Activated CD8-positive, alpha-beta memory T cell treated with anti-CD3 and anti-CD28 coated beads for 4 hours (primary cell): ENCODE results near the gene RAPGEF1.
"Not testable (repeated sequence)": the region's sequence is repeated elsewhere in the genome, so short reads cannot be mapped to it uniquely, and the experiment has no call there.

Experiments
- DNase-seq, 2 donors: peaks; one replicate each; pipeline ENCODE4 v3.0.0-alpha.2; 2020; ENCODE audit warnings: low read depth in 2 of 2

RAPGEF1 gene

GRCh38 chr9:131690941-131691573 is 48.8 kb downstream of the RAPGEF1 start:
- no peak for DNase-seq

GRCh38 chr9:131690462-131690861 is 49.4 kb downstream of the RAPGEF1 start:
- DNase-seq: no peak

DNA sequence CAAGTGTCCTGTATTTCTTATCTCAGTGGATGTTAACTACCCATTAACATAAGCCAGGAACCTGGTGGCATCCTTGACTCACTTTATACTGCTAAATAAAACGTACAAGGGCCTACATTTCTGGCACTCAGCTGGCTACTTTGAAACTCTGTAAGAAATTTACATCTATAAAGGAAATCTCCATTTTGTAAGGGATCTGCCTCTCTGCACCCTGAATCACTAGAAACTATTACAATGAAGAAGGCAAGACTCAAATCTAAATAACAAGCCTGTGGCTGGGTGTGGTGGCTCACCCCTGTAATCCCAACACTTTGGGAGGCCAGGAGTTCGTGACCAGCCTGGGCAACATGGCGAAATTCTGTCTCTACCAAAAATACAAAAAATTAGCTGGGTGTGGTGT is 51.5 kb downstream of the RAPGEF1 start:
- DNase-seq: no peak

GRCh38 chr9:131685753-131686706 is 53.8 kb downstream of the RAPGEF1 start:
- no peak for DNase-seq

GRCh38 chr9:131683094-131683493 is 56.8 kb downstream of the RAPGEF1 start:
- DNase-seq: not testable (repeated sequence)

GRCh38 chr9:131682261-131682660 is 57.6 kb downstream of the RAPGEF1 start:
- DNase-seq: no peak

DNA sequence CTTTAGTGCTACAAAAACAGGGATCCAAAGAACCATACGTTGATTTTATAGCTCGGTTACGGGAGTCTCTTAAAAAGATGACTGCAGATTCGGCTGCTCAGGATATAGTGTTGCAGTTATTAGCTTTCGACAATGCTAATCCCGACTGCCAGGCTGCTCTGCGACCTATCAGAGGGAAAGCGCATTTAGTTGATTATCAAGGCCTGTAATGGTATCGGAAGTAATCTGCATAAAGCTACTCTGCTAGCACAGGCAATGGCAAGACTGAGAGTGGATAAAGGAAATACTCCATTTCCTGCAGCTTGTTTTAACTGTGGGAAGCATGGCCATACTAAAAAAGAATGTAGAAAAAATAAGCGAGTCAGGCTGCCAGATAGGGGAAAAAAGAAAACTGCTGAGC is 58.0 kb downstream of the RAPGEF1 start:
- not testable (repeated sequence) for DNase-seq

- DNase-seq: not testable (repeated sequence)
Measured at GRCh38 chr9:131681108-131681507, 58.8 kb downstream of the RAPGEF1 start.

DNA sequence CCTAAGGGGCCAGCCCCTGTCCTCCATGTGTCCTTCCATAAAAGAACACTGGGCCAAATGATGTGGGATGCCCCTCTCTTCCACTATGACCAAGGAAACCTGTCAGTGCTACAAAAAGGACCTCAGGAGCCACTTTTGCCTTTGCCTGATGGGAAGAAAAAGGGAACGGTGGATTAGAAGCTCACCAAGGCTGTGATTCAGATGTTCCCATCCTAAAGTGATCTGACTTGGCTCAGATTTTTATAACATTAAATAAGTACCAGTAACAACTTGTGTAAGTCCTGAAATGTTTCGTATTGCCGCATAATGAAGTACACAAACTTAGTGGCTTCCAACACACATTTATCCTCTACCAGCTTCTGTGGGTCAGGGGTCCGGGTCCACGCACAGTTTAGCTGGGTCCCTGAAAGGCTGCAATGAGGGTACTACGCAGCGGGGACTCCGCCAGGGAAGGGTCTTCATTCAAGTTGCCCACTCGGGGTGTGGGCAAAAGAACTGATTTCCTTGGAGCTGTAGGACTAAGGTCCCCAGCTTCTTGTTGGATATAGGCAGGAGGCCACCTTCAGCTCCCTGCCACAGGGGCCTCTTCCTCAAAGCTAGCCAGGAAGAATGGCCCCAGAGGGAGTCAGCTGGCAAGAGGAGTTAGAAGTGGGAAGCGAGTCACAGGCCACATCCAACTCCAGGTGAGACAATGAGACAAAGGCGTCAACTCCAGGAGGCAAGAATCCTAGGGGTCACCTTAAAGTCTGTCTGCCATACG is 60.4 kb downstream of the RAPGEF1 start:
- DNase-seq: no peak

GRCh38 chr9:131678499-131679111 is 61.3 kb downstream of the RAPGEF1 start:
- peak; percentile 65 to 77 for DNase-seq

GRCh38 chr9:131677444-131678180 is 62.3 kb downstream of the RAPGEF1 start:
- no peak for DNase-seq

DNA sequence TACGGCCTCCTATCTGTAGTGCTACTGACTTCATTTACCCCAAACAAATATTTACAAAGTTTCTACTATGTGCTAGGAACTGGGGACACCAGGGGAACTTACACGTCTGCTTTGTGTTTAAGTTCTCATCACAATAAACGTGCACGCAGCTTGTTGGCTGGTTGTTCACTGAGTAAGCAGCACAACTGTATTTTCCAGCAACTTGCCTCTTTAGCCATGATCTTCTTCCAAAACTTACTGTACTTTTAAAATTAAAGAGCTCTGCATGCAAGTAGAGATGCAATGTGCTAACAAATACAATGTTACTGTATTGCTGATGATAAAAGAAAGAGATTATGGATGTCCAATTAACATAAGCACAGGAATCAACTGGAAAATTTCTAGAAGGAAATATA is 62.8 kb downstream of the RAPGEF1 start:
- no peak for DNase-seq

- DNase-seq: no peak
Measured at GRCh38 chr9:131676431-131676972, 63.4 kb downstream of the RAPGEF1 start.

DNA sequence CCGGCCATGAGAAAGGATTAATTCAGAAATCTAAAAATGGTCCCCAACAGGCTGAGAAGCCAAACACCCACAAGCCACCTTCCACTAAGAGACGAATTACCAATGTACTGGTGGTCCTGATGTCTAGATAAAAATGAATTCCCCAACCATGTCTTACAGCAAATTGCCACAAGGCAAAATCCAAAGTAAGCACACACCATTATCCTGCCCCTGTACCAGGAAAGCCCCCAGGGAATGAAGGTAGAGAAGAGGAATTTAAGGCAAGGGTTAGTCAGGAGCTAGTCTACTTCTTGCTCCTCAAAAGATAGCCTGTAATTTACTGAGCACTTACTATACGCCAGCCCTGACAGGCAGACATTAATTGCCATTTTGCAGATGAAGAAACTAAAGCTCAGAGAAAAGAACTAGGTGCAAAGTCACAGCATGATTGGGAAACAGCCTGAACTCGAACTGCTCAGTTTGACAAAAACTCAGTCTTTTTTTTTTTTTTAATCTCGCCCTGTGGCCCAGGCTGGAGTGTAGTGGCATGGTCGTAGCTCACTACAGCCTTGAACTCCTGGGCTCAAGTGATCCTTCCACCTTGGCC is 64.3 kb downstream of the RAPGEF1 start:
- DNase-seq: no peak

GRCh38 chr9:131674425-131675421 is 65.2 kb downstream of the RAPGEF1 start:
- no peak for DNase-seq

DNA sequence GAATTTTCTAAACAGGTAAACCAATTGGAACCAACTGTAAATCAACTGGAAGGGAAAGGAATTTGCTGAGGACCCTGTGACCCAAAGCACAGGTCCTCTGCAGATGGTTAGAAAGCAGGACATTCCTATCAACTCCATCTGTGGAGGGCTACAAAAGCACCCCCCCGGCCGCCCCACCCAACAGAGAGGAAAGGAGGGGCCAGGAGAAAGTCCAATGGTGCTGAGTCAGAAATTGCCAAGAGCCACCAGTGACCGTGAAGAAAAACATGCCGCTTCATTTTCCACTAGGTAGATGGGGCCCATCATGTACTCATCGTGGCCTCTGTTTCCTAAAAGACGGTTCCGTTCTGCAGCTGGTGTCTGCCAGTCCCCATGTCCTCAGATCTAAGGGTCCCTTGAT is 66.3 kb downstream of the RAPGEF1 start:
- DNase-seq: no peak

GRCh38 chr9:131673068-131673467 is 66.8 kb downstream of the RAPGEF1 start:
- DNase-seq: no peak

- no peak for DNase-seq
Measured at GRCh38 chr9:131672451-131672850, 67.4 kb downstream of the RAPGEF1 start.

DNA sequence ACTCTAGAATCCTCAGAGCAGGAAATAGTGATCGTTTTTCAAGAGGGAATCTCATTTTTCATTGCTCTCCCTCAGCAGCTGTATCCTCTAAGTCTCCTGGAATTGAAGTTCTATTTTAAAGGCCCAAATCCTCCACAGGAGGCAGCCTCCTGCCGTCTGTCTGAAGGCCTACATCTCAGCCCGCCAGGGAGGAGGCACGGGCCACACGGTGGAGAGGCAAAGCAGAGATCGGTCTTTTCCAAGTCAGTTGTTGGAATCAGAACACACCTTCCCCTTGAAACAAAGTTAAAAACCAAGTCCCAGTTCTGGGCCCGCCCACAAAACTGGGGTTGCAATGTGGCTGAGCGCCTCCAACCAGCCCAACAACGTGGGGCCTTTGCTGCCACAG is 68.7 kb downstream of the RAPGEF1 start:
- no peak for DNase-seq
